PC-3 (cell line): Measurements from ENCODE around the gene FAM163A. TPM values are rescaled to one million over a fixed set of nuclear protein-coding genes. Genes with fewer than 3 reads are reported as not detected.

Experiments
- ATAC-seq: fragments of 200-7000 bp; cut with Tn5 transposase; 2 replicates; pipeline ENCODE4 v1.9.1; 2020; ENCODE audit warnings: mild to moderate bottlenecking, moderate library complexity
- BruUV-seq: library from RNA; stranded (reverse); fragments of 400-500 nt; replicated peaks from 2 replicates; lab custom pipeline; 2021; lab: Mats Ljungman, UMichigan
- CTCF ChIA-PET: fragments of 300-600 bp; sonication (Branson Sonifier 250); formaldehyde crosslinking; loops from one replicate; lab custom pipeline; 2022; ENCODE audit warnings: antibody characterized with exemption; lab: Charles Lee
- POLR2A ChIA-PET: fragments of 300-600 bp; sonication (Branson Sonifier 250); formaldehyde crosslinking; loops from one replicate; lab custom pipeline; 2022; ENCODE audit warnings: antibody characterized with exemption; ENCODE audit not compliant: unreplicated experiment; lab: Charles Lee
- DNase-seq: peaks from one replicate; pipeline ENCODE4 v3.0.0-alpha.2; 2015
- H2AFZ ChIP-seq: fragments of 300-600 bp; sonication (generic); 2 replicates; pipeline ENCODE4 v1.6.0; 2016; ENCODE audit warnings: antibody characterized with exemption, low read length
- H3F3A ChIP-seq: fragments of 300-600 bp; sonication (generic); one replicate; pipeline ENCODE4 v1.6.0; 2017; ENCODE audit warnings: antibody characterized with exemption, low read length, control low read depth, mild to moderate bottlenecking; ENCODE audit not compliant: unreplicated experiment
- H3K27ac ChIP-seq: fragments of 300-600 bp; sonication (generic); 2 replicates; pipeline ENCODE4 v1.5.1; 2016; ENCODE audit warnings: mild to moderate bottlenecking, low read length
- H3K27me3 ChIP-seq: fragments of 300-600 bp; sonication (generic); 2 replicates; pipeline ENCODE4 v1.6.1; 2016; ENCODE audit warnings: low read length, mixed read lengths
- H3K36me3 ChIP-seq: fragments of 300-600 bp; sonication (generic); 2 replicates; pipeline ENCODE4 v1.6.1; 2016; ENCODE audit warnings: low read depth, mixed run types, low read length, mixed read lengths
- H3K4me1 ChIP-seq: fragments of 300-600 bp; sonication (generic); 2 replicates; pipeline ENCODE4 v1.5.1; 2016; ENCODE audit warnings: low read length; ENCODE audit not compliant: insufficient read depth
- H3K4me2 ChIP-seq: fragments of 300-600 bp; sonication (generic); 2 replicates; pipeline ENCODE4 v1.6.0; 2016; ENCODE audit warnings: low read length
- H3K4me3 ChIP-seq: fragments of 300-600 bp; sonication (generic); 2 replicates; pipeline ENCODE4 v1.5.1; 2016; ENCODE audit warnings: mild to moderate bottlenecking, low read length, mixed read lengths
- H3K79me2 ChIP-seq: fragments of 300-600 bp; sonication (generic); 2 replicates; pipeline ENCODE4 v1.6.1; 2017; ENCODE audit warnings: low read length, mixed read lengths
- H3K9ac ChIP-seq: fragments of 300-600 bp; sonication (generic); 2 replicates; pipeline ENCODE4 v1.6.0; 2016; ENCODE audit warnings: mild to moderate bottlenecking, low read length
- H3K9me2 ChIP-seq: fragments of 300-600 bp; sonication (generic); replicated peaks from 2 replicates; pipeline ENCODE4 v1.6.1; 2016; ENCODE audit warnings: mixed run types, low read length, mixed read lengths
- H3K9me3 ChIP-seq: fragments of 300-600 bp; sonication (generic); 2 replicates; pipeline ENCODE4 v1.6.1; 2016; ENCODE audit warnings: low read length, mixed read lengths
- H4K20me1 ChIP-seq: fragments of 300-600 bp; sonication (generic); 2 replicates; pipeline ENCODE4 v1.6.1; 2016; ENCODE audit warnings: low read length, mixed read lengths
- CTCF ChIP-seq: fragments of 300-600 bp; sonication (generic); conservative IDR thresholded peaks from 2 replicates; pipeline ENCODE4 v1.5.1; 2017; ENCODE audit warnings: antibody characterized with exemption, low read depth, mild to moderate bottlenecking, low read length
- EZH2 ChIP-seq: fragments of 300-600 bp; sonication (generic); IDR thresholded peaks from one replicate; pipeline ENCODE4 v1.6.1; 2017; ENCODE audit warnings: antibody characterized with exemption, mild to moderate bottlenecking, low read length; ENCODE audit not compliant: unreplicated experiment
- EZH2phosphoT487 ChIP-seq: fragments of 300-600 bp; sonication (generic); IDR thresholded peaks from 2 replicates; pipeline ENCODE4 v1.6.1; 2018; ENCODE audit warnings: mild to moderate bottlenecking, antibody characterized with exemption, low read length, borderline replicate concordance
- intact Hi-C: fragments of 100-400 bp; cut with micrococcal nuclease; formaldehyde crosslinking; loops from 2 replicates; pipeline ENCODE4 v1.9.0; 2023
- total RNA-seq: library from RNA; depleted of rRNA; stranded (reverse); fragments of >200 nt; gene quantifications from 2 replicates; pipeline ENCODE4 v1.2.3, GENCODE V29; 2014

FAM163A gene
- total RNA-seq, 1 experiment from 2014 or later: not detected

GRCh38 chr1:179805291-179806195 is 62.5 kb downstream of the FAM163A start:
- ATAC-seq (no peak), DNase-seq (no peak)
- no peaks in the 10 kb centered on the region for H3K4me1 ChIP-seq
- no peak overlapping the region for H3K4me2 ChIP-seq
- no peak overlapping the region for H3K9ac ChIP-seq
- no peaks in the 10 kb centered on the region for H3K36me3 ChIP-seq
- no peaks in the 10 kb centered on the region for H3K9me2 ChIP-seq
- no peaks in the 10 kb centered on the region for H3K27me3 ChIP-seq
- BruUV-seq: no TSS peak
- POLR2A ChIA-PET: no interaction called here
- H3K79me2 ChIP-seq: no peaks in the 10 kb centered on the region
- CTCF ChIA-PET: no interaction called here
- TF ChIP-seq CTCF: no peak
- no peak for TF ChIP-seq EZH2
- no peak for TF ChIP-seq EZH2phosphoT487
- H3K27ac ChIP-seq: no peak overlapping the region
- intact Hi-C loops: no loop called here
- no peak overlapping the region for H2AFZ ChIP-seq
- no peak overlapping the region for H3K4me3 ChIP-seq
- no peaks in the 10 kb centered on the region for H3K9me3 ChIP-seq
- no peaks in the 10 kb centered on the region for H3F3A ChIP-seq
- H4K20me1 ChIP-seq: no peaks in the 10 kb centered on the region

GRCh38 chr1:179806333-179806732 is 63.2 kb downstream of the FAM163A start:
- Histone ChIP-seq H3K4me3 (no peak overlapping the region), H3K9ac (no peak overlapping the region), H3K4me1 (no peaks in the 10 kb centered on the region), H3K9me3 (no peaks in the 10 kb centered on the region), H3K27me3 (peaks cover 4% of the 10 kb centered on the region; the same call in 1 of the 2 replicates), H3K4me2 (no peak overlapping the region), H3K27ac (no peak overlapping the region), H3K36me3 (no peaks in the 10 kb centered on the region), H4K20me1 (no peaks in the 10 kb centered on the region), H3F3A (no peaks in the 10 kb centered on the region), H3K9me2 (no peaks in the 10 kb centered on the region), H2AFZ (no peak overlapping the region), H3K79me2 (no peaks in the 10 kb centered on the region)
- ATAC-seq: no peak
- POLR2A ChIA-PET: no interaction called here
- no peak for DNase-seq
- CTCF ChIA-PET: interaction anchor here (1.0 kb wide), 1 partner anchor 8 kb away, joined by 5 read pairs; no protein-coding TSS in a partner anchor
- no peak for TF ChIP-seq EZH2
- no peak for TF ChIP-seq CTCF
- no peak for TF ChIP-seq EZH2phosphoT487
- intact Hi-C loops: no loop called here
- no TSS peak for BruUV-seq

- Histone ChIP-seq H3K27ac (no peak overlapping the region), H3K27me3 (peaks cover 14% of the 10 kb centered on the region), H3K4me3 (no peak overlapping the region), H3K9me2 (no peaks in the 10 kb centered on the region), H3K9me3 (no peaks in the 10 kb centered on the region), H3K79me2 (no peaks in the 10 kb centered on the region), H3K36me3 (no peaks in the 10 kb centered on the region), H3F3A (no peaks in the 10 kb centered on the region), H4K20me1 (no peaks in the 10 kb centered on the region), H2AFZ (no peak overlapping the region), H3K4me2 (no peak overlapping the region), H3K4me1 (no peaks in the 10 kb centered on the region), H3K9ac (no peak overlapping the region)
- TF ChIP-seq CTCF: no peak
- no peak for TF ChIP-seq EZH2phosphoT487
- no peak for TF ChIP-seq EZH2
- intact Hi-C loops: no loop called here
- DNase-seq (no peak), ATAC-seq (no peak)
- BruUV-seq: no TSS peak
- ChIA-PET POLR2A (interaction anchor here (0.6 kb wide), 1 partner anchor 207 kb away, joined by 3 read pairs; no protein-coding TSS in a partner anchor), CTCF (interaction anchor here (1.0 kb wide), 1 partner anchor 7 kb away, joined by 5 read pairs; no protein-coding TSS in a partner anchor)
Measured at GRCh38 chr1:179807291-179807690, 64.2 kb downstream of the FAM163A start.
